HG02970 (cell line): ENCODE results near the gene G2E3.
"Not testable (repeated sequence)": the region's sequence is repeated elsewhere in the genome, so short reads cannot be mapped to it uniquely, and the experiment has no call there.

Experiments
- ATAC-seq: cut with Tn5 transposase; IDR thresholded peaks from one replicate; pipeline ENCODE4 v1.9.1; 2021; ENCODE audit warnings: mild to moderate bottlenecking, moderate library complexity, moderate number of reproducible peaks; ENCODE audit not compliant: unreplicated experiment, low FRiP score

Gene G2E3

DNA sequence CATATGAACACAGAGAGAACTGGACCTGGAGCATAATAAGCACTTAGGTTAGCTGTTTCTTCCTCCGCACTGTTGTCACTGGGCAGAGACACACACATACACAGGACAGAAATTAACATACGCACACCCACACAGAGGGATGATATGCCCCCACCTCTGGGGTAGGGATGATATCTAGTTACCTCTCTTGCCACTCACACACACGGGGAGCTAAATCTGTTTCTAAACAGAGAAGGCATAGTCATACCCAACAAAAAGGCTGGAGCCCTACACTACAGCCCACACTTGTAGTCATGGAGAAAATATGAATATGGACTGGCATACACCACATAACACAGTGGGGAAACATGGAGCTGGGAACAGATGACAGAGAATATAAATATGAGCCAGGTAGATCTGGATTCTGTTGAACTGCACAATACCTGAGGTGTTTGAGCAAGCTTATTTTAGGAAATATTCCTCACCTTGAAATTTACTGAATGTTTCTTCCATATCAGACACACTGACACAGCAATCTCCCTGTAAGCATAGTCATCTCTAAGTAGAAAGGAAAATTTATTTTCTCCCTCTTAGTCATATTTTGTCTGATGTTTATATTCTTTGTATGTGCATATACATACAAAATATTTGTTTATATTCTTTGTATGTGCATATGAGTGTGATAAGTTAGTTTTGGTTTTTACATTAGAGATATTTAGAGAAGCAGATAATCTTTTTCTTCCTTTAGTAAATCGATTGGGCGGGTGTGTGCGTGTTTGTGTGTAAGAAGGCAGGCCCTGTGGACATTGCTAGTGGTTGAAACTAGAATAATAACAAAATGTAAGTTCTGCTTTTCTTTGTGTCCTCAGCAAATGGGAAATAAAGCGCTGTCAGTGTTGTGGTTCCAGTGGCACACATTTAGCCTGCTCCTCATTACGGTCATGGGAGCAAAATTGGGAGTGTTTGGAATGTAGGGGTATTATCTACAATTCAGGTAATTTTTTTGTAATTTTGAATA is 42.3 kb downstream of the G2E3 start:
- no peak for ATAC-seq

DNA sequence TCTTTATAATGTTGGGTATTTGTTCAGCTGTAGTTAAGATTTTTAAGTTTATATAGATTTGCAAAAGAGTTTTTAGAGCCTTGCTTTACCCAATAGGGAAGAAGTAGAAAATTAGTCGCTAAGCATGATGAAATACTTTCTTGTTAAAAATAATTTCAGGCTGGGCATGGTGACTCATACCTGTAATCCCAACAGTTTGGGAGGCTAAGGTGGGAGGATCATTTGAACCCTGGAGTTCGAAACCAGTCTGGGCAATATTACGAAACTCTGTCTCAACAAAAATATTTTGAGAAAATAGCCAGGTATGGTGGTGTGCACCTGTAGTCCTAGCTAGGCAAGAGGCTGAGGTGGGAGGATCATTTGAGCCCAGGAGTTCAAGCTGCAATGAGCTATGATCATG is 44.4 kb downstream of the G2E3 start:
- ATAC-seq, result no peak

DNA sequence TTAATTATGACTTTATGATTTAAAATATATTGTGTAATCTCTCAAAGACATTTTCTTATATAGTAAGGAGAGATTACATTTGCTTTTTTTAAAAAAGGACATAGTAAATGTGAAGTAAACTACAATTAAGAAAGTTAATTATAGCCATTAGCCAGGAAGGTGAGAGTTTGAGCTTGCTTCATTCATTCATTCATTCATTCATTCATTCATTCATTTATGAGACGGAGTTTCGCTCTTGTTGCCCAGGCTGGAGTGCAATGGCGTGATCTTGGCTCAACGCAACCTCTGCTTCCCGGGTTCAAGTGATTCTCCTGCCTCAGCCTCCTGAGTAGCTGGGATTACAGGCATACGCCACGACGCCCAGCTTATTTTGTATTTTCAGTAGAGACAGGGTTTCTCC is 45.7 kb downstream of the G2E3 start:
- ATAC-seq, result not testable (repeated sequence)

DNA sequence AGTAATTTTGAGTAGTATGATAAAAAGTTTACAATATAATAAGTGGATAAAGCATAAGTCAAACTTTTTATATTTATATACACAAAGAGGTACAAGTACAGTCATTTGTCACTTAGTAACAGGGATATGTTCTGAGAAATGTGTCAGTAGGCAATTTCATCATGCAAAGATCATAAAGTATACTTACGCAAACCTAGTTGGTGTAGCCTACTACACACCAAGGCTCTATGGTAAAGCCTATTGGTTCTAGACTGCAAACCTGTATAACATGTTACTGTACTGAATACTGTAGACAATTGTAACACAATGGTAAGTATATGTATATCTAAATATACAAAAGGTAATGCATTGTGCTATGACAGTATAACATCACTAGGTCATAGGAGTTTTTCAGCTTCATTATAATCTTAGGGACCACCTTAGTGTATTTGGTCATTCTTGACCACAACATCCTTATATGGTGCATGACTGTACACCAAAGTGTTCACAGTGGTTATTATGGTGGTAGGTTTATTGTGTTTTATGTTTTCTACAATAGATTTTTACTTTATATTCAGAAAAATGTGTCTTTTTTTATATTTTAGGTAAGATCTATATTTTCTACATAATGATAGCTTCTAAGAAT is 48.3 kb downstream of the G2E3 start:
- no peak for ATAC-seq

DNA sequence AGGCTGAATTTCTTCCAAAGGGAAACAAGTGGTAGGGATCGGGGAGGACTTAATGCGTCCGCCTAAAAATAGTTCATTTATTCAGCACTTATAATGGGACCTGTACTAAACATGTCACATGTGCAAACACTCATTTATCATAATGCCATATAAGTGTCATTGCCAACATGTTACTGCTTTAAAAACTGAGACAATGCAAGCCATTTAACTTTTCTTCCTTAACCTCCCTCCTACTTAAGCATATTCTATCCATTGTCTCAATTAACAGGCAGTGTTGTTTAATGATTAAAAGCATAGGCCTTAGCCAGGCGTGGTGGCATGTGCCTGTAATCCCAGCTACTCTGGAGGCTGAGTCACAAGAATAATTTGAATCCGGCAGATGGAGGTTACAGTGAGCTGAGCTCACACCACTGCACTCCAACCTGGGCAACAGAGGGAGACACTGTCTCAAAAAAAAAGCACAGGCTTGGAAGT is 49.6 kb downstream of the G2E3 start:
- ATAC-seq, result no peak

DNA sequence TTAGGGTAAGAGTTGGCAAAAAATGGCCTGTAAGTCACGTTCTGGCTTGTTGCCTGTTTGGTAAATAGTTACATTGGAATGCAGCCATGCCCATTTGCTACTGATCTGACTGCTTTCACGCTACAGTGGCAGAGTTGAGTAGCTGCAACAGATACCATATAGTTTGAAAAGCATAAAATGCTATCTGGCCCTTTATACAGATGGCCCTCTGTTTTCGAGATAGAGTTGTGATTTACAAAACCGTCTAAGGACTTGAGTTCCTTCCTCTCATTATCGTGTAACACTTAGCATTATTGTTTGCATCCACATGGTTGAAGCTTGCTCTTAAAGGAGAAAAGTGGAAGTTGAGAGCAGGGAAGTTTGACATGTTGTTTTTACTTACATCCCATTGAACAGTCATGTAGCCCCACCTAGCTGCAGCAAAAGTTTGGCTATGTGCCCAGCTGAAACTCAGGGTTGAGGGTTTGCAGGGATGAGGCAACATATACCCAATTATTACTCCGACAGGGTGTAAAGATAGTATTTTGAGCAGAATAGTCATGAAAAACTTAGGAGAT is 51.9 kb downstream of the G2E3 start:
- ATAC-seq, result no peak

DNA sequence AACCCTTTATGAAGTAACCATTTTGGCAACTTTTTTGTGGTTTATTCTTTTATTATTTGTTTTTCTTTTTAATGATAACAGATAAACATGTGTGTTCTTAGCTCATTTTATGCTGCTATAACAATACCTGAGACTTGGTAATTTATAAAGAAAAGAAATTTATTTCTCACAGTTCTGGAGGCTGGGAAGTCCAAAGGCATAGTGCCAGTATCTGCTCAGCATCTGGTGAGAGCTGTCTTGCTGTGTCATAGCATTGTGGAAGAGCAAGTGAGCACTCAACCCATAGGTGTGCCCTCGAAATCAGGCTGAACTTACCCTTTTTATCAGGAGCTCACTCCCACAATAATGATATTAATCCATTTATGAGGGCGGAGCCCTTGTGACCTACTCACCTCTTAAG is 55.2 kb downstream of the G2E3 start:
- no peak for ATAC-seq

DNA sequence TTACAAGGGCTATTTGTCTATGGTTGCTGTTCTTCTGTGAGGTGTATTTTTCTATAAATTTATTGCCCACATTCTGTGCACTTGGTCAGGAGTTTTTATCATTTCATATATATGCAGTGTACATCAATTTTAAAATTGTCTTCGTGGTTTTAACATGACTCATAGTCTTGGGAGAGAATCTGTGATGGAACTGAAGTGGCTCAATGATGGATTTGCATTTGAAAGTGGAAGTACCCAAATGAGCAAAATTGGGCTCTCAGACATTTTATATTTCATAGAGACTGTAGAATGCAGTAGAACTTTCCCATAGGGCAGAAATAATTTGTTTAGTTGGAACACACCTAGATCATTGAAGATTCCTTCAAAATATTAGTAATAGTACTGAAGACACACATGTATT is 61.2 kb downstream of the G2E3 start:
- ATAC-seq, result no peak

DNA sequence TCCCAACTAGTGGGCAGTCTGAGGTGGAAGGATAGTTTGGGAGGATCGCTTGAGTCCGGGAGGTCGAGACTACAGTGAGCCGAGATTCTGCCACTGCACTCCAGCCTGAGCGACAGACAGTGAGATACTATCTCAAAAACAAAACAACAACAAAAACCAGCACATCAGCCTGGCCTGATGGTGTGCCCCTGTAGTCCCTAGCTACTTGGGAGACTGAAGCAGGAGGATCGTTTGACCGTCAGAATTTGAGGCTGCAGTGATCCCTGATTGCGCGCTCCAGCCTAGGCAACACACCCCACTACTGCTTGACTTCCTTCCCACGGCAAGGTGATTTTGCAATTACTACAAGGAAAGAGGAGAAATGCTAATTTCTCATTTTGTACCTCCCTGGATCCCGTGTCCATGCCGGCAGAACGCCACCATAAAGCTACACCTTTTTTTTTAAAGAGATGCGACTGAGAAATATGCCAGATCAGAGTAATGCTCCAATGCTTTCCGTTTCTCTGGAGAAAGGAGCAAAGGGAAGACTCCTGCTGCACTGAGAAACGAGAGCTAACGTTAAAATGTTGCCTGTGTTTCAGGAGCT is 62.5 kb downstream of the G2E3 start:
- ATAC-seq, result peak; percentile 7

DNA sequence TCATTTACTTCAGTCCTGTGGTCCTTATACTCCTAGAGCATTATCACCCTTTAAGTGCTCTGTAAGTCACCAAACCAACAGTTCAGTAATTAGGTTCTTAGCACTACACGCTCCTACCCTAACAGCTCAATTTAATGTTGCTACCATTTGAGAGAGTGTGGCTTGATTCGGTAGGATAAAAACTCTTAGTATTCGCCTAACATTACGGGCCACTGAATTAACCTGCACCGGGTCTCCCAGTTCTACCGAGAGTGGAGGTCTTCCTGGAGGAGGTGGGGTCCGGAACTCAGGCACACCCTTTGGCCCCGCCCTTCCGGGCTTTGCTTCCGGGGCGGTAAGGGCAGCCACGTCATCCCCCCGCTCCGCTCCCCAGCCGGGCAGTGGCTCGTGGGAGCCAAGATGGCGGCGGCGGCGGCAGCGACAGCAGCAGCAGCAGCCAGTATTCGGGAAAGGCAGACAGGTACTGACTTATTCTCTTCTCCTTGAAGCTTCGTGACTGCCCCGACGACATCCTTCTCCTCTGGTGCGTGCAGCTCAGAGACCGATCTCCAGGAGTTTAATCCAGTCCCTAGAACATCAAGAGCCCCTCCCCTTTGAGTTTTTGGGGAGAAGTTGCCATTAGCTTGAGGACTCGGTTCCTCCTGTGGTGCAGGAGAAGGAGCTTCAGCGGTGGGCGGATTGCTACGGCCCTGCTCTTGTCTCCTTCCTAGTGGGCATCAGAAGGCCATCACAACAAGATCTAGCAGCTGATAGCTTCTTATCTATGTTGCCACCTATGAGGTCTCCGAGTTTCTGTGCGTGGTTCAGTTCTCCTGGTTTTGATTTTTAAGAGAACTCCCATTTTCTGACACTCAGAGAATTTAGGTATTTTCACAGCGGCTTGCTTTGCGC is 63.2 kb downstream of the G2E3 start, which contains the start of gene SCFD1:
Gene SCFD1, plus strand, starts transcription at position 380 of the 891 bp plus-strand sequence. Its CDS starts 20 bp downstream, at position 400.
- peak; percentile 93 for ATAC-seq

DNA sequence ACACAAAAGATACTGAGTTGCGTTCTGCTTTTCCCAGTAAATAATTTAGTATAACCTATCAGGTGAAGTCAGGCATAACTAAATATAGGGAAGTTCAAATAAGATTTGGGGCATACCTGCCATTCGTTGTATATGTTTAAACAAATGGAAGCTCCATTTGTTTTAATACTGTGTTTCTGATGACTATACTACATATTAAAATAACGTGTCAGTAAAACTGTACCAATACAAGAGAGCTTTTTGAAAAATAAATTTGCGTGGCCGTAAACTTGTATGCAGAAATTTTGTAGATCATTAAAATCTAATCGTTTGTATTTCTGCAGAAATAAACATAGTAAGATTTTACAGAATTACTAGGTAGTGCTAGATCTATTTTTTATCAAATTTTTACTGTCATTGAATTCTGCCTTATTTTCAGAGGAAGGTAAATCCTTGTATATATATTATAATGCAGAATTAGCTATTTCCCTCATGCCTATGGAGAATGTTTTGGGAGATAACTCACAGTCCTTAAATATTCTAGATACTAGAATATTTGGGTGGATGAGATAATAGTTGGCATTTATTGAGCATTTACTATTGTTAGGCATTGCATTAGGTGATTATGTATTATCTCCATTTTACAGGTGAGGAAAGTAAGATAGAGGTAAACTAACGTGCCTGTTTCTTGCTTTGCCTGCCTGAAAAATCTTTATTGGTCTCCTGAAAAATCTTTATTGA is 64.6 kb downstream of the G2E3 start:
- ATAC-seq, result no peak

DNA sequence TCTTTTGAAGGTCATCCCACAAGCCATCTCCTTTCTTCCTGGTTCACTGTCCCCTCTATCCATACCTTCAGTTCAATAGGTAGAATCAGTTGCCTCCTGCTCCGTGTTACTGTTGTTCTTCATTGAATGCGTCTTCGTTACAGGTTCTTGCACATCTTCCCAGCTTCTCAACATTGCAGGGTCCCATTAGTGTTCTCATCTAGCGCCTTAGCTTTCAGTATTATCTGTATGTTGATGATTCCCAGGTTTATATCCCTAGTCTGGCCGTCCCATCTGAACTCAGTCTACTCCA is 65.1 kb downstream of the G2E3 start:
- no peak for ATAC-seq

DNA sequence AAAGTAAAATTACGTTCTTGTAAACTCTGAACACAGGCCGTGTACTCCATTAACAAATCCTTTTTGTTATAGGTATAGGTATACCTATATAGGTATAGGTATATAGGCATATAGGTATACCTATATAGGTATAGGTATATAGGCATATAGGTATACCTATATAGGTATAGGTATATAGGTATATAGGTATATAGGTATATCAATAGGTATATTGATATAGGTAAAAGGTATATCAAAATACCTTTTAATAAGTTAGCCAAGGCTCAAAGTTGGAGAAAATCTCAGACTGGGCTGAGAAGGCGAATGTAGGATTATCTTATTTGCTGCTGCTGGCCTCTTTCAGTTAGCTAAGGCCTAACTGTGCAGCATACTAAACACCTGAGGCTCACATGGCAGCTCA is 66.6 kb downstream of the G2E3 start:
- ATAC-seq, result no peak

DNA sequence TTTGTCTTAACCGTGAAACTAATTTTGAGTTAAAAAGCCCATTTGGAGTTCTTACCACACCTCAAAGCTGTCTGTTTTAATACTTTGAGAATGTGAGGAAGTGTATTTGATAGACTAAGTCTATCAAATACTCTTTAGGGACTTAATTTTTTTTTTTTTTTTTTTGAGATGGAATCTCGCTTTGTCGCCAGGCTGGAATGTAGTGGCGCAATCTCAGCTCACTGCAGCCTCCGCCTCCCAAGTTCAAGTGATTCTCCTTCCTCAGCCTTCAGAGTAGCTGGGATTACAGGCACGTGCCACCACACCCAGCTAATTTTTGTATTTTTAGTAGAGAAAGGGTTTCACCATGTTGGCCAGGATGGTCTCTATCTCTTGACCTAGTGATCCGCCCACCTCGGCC is 70.5 kb downstream of the G2E3 start:
- ATAC-seq, result not testable (repeated sequence)

DNA sequence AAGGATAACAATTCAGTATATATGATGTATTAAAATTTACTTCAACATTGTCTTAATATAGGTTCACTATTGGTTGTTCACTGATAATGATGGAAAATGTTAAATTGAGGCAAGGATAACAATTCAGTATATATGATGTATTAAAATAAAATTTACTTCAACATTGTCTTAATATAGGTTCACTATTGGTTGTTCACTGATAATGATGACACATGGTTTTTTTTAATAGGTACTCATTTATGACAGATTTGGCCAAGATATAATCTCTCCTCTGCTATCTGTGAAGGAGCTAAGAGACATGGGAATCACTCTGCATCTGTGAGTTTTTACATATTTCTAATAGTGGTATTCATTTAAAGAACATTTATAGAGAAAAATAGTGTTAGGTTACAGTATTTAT is 71.3 kb downstream of the G2E3 start:
- no peak for ATAC-seq

DNA sequence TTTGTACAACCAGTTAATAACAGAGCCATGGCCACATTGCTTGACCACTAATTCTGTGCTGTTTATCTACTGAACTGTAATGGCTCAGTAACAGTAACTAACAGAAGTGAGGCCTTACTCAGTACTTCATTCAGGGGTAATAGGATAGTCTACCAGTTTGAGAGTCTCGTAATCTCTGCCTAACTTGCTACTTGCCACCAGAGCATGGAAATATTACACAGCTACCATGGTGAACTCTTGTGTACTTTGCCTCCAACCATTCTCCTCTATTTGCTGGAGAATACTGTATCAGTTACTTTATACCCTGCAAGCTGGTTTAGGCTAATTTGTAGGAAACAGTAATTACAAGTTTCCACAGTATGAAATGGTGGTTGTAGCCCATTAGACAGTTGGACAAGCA is 73.8 kb downstream of the G2E3 start:
- no peak for ATAC-seq

DNA sequence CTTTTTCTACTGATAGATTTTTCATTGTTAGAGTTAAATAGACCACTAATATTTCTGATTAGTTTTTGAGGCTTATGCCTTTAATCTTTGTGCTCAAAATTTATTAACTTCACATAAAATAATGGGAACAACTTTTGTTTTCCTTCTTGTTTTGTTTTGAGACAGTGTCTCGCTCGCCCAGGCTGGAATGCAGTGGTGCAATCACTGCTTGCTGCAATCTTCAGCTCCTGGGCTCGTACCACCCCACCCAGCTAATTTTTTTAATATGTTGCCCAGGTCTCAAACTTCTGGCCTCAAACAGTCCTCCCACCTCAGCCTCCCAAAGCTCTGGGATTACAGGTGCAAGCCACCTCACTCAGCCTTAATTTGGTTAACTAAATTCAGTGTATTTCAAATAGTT is 80.0 kb downstream of the G2E3 start:
- ATAC-seq, result no peak

DNA sequence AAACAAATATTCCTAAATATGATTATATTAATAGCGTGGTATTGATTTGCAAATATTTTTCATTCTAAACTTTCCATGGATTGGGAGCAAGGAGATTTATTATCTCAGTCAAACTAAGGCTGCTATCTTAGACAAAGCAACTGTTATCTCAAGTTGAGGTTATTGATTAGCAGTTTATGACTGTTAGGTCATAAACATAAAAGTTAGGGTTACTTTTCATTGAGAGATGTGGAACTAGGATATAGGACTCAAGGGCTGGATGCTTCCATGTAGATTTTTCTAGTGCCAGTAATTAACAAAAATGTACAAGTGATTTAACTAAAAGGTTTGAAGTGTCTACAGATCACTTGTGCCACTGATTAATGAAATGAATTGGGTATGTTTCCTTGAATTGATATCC is 82.2 kb downstream of the G2E3 start:
- ATAC-seq, result no peak

DNA sequence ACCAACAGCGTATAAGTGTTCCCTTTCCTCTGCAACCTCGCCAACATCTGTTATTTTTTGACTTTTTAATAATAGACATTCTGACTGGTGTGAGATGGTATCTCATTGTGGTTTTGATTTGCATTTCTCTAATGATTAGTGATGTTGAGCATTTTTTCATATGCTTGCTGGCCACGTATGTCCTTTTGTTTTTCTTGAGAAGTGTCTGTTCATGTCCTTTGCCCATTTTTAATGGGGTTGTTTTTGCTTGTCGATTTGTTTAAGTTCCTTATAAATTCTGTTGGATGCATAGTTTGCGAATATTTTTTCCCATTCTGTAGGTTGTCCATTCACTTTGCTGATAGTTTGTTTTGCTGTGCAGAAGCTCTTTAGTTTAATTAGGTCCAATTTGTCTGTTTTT is 85.5 kb downstream of the G2E3 start:
- not testable (repeated sequence) for ATAC-seq

DNA sequence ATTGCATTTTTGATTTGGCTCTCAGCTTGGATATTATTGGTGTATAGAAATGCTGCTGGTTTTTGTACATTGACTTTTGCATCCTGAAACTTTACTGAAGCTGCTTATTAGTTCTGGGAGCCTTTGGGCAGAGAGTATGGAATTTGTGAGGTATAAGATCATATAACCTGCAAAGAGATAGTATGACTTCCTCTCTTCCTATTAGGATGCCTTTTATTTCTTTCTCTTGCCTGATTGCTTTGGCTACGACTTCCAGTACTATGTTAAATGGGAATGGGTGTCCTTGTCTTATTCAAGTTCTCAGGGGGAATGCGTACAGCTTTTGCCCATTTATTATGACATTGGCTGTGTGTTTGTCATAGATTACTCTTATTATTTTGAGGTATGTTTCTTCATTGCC is 86.6 kb downstream of the G2E3 start:
- no peak for ATAC-seq
